GM12878 (cell line): ENCODE data around the gene C14orf93. TPM values are rescaled to one million over a fixed set of nuclear protein-coding genes. Genes with fewer than 3 reads are reported as not detected.

Source experiments
- ATAC-seq: fragments of 200-7000 bp; cut with Tn5 transposase; 3 replicates; pipeline ENCODE4 v1.9.1; 2020; ENCODE audit warnings: mild to moderate bottlenecking, moderate library complexity
- BruUV-seq: library from RNA; stranded (reverse); fragments of 400-500 nt; replicated peaks from 2 replicates; lab custom pipeline; 2021; lab: Mats Ljungman, UMichigan
- CTCF ChIA-PET: fragments of 300-600 bp; sonication (Branson Sonifier 250); formaldehyde crosslinking; extraction: SDS; loops from one replicate; lab custom pipeline; 2021; ENCODE audit warnings: inconsistent platforms; lab: Yijun Ruan, JAX
- POLR2A ChIA-PET: fragments of 350-600 bp; formaldehyde crosslinking; extraction: SDS; loops from one replicate; lab custom pipeline; 2021; ENCODE audit warnings: inconsistent platforms; lab: Charles Lee
- RAD21 ChIA-PET: fragments of 300-600 bp; sonication (Branson Sonifier 250); formaldehyde crosslinking; loops from one replicate; lab custom pipeline; 2023; ENCODE audit warnings: antibody characterized with exemption; ENCODE audit not compliant: unreplicated experiment; lab: Charles Lee
- SMC1A ChIA-PET: fragments of 300-600 bp; sonication (Branson Sonifier 250); formaldehyde crosslinking; loops from one replicate; lab custom pipeline; 2023; ENCODE audit not compliant: unreplicated experiment, uncharacterized antibody; lab: Charles Lee
- DNase-seq: peaks from one replicate; pipeline ENCODE4 v3.0.0-alpha.2; 2011; ENCODE audit warnings: low read depth, low spot score
- FAIRE-seq: peaks from 3 replicates; lab custom pipeline; 2011; peaks lifted over from hg19 to GRCh38; lab: Jason Lieb, UNC
- H2AFZ ChIP-seq: 2 replicates; pipeline ENCODE4 v1.6.0; 2011; ENCODE audit warnings: low read depth, low read length, control low read depth; ENCODE audit not compliant: control insufficient read depth
- H3K27ac ChIP-seq: 2 replicates; pipeline ENCODE4 v1.5.1; 2011; ENCODE audit warnings: control low read depth; ENCODE audit not compliant: control insufficient read depth, insufficient read depth
- H3K27me3 ChIP-seq, 2 experiments: replicated peaks in 1 of 2; 2 replicates each; pipeline versions ENCODE4 v1.6.0 to v1.6.1; 2011; ENCODE audit warnings: low read length in 1 of 2; ENCODE audit not compliant: control insufficient read depth in 2 of 2, insufficient read depth in 2 of 2
- H3K36me3 ChIP-seq, 2 experiments: 2 replicates each; pipeline ENCODE4 v1.5.1; 2011; ENCODE audit warnings: low read length in 1 of 2; ENCODE audit not compliant: control insufficient read depth in 2 of 2, insufficient read depth in 2 of 2
- H3K4me1 ChIP-seq: 2 replicates; pipeline ENCODE4 v1.6.1; 2011; ENCODE audit warnings: mild to moderate bottlenecking, low read length, moderate library complexity, mixed read lengths; ENCODE audit not compliant: control insufficient read depth, insufficient read depth
- H3K4me2 ChIP-seq: 2 replicates; pipeline ENCODE4 v1.6.0; 2011; ENCODE audit warnings: control low read depth; ENCODE audit not compliant: control insufficient read depth, insufficient read depth
- H3K4me3 ChIP-seq: fragments of 200-600 bp; sonication (generic); 2 replicates; pipeline ENCODE4 v1.5.1; 2016
- H3K79me2 ChIP-seq: 2 replicates; pipeline ENCODE4 v1.6.0; 2011; ENCODE audit warnings: low read length; ENCODE audit not compliant: control insufficient read depth, insufficient read depth
- H3K9ac ChIP-seq: 2 replicates; pipeline ENCODE4 v1.8.0; 2011; ENCODE audit warnings: low read length, control low read depth, mixed read lengths; ENCODE audit not compliant: control insufficient read depth, insufficient read depth
- H3K9me3 ChIP-seq: replicated peaks from 3 replicates; pipeline ENCODE4 v1.5.1; 2011; ENCODE audit warnings: mild to moderate bottlenecking, low read length; ENCODE audit not compliant: control insufficient read depth, insufficient read depth
- H4K20me1 ChIP-seq: 2 replicates; pipeline ENCODE4 v1.6.0; 2011; ENCODE audit not compliant: control insufficient read depth, insufficient read depth
- E2F8 ChIP-seq: fragments of 450-650 bp; IDR thresholded peaks from 2 replicates; pipeline ENCODE4 v1.6.1; 2018; ENCODE audit warnings: mild to moderate bottlenecking, low read depth, moderate library complexity; ENCODE audit not compliant: partially characterized antibody
- EGR1 ChIP-seq, 2 experiments: IDR thresholded peaks; 1 replicate in 1 of 2; 2 replicates in 1 of 2; pipeline ENCODE4 v1.6.1; 2011 to 2012; ENCODE audit warnings: low read depth in 2 of 2, low read length in 2 of 2, borderline replicate concordance in 1 of 2, mild to moderate bottlenecking in 1 of 2, moderate library complexity in 1 of 2
- ESRRA ChIP-seq: IDR thresholded peaks from 2 replicates; pipeline ENCODE4 v1.6.1; 2012; ENCODE audit warnings: mild to moderate bottlenecking, low read length, improper control_type of control experiment
- EZH2 ChIP-seq: IDR thresholded peaks from 2 replicates; pipeline ENCODE4 v1.6.1; 2012; ENCODE audit warnings: low read depth, mild to moderate bottlenecking, control low read depth, inconsistent platforms, low read length, borderline replicate concordance; ENCODE audit not compliant: control insufficient read depth
- FOXM1 ChIP-seq: IDR thresholded peaks from 2 replicates; pipeline ENCODE4 v1.6.1; 2012; ENCODE audit warnings: low read depth, mild to moderate bottlenecking, inconsistent platforms, low read length, moderate library complexity
- LARP7 ChIP-seq: fragments of 450-650 bp; IDR thresholded peaks from 2 replicates; pipeline ENCODE4 v1.6.1; 2017; ENCODE audit warnings: mild to moderate bottlenecking
- MAX ChIP-seq: IDR thresholded peaks from 2 replicates; pipeline ENCODE4 v1.6.1; 2012; ENCODE audit warnings: low read depth, low read length, improper control_type of control experiment
- MXI1 ChIP-seq: fragments of 150-350 bp; IDR thresholded peaks from 2 replicates; pipeline ENCODE4 v1.6.1; 2011; ENCODE audit warnings: low read depth, mild to moderate bottlenecking, inconsistent platforms, low read length, improper control_type of control experiment
- PAX5 ChIP-seq: IDR thresholded peaks from 2 replicates; pipeline ENCODE4 v1.6.1; 2011; ENCODE audit warnings: low read depth, low read length, borderline replicate concordance
- PML ChIP-seq: IDR thresholded peaks from 2 replicates; pipeline ENCODE4 v1.6.1; 2012; ENCODE audit warnings: low read length, inconsistent platforms
- SMARCA5 ChIP-seq: fragments of 450-650 bp; IDR thresholded peaks from 2 replicates; pipeline ENCODE4 v1.6.1; 2017; ENCODE audit warnings: mild to moderate bottlenecking
- SPI1 ChIP-seq: IDR thresholded peaks from 2 replicates; pipeline ENCODE4 v1.6.1; 2011; ENCODE audit warnings: low read depth, mild to moderate bottlenecking, low read length, moderate library complexity, borderline replicate concordance; ENCODE audit not compliant: insufficient read depth
- SREBF1 ChIP-seq: IDR thresholded peaks from 2 replicates; pipeline ENCODE4 v1.6.1; 2012; ENCODE audit warnings: mild to moderate bottlenecking, low read length
- STAT3 ChIP-seq: IDR thresholded peaks from 2 replicates; pipeline ENCODE4 v1.6.1; 2011; ENCODE audit warnings: low read depth, low read length, improper control_type of control experiment
- WGBS: methylation state at CpG from one replicate; pipeline ENCODE4 v1.1.6; 2016; ENCODE audit warnings: low lambda C conversion rate; ENCODE audit not compliant: insufficient replicate concordance, insufficient coverage; ENCODE audit errors: missing lambda C conversion rate; 5-methylcytosine and 5-hydroxymethylcytosine counted together
- in situ Hi-C: fragments of 300-500 bp; cut with MboI; formaldehyde crosslinking; loops from 9 replicates; pipeline ENCODE4 v1.14.3; 2018; ENCODE audit warnings: mixed read lengths
- intact Hi-C: fragments of 100-400 bp; cut with micrococcal nuclease; formaldehyde crosslinking; loops from one replicate; pipeline ENCODE4 v1.14.2; 2022; ENCODE audit not compliant: unreplicated experiment
- polyA plus RNA-seq, 11 experiments: library from polyadenylated mRNA; depleted of rRNA in 4 of 11; unstranded in 6 of 11; stranded (reverse) in 5 of 11; fragments of >200 nt; fragmentation: Nextera tagmentation in 4 of 11; fragmentation: Illumina TruSeq in 1 of 11; extraction: Ambion mirVana in 4 of 11; extraction: Trizol in 1 of 11; gene quantifications; 1 replicate in 1 of 11; 2 replicates in 10 of 11; pipeline versions ENCODE4 v1.2.1 to v1.2.3, GENCODE V29; 2011 to 2016; ENCODE audit warnings: inconsistent platforms in 2 of 11, missing spikeins in 2 of 11, low read depth in 1 of 11
- total RNA-seq, 4 experiments: library from RNA; depleted of rRNA in 3 of 4; stranded (reverse); fragments of >200 nt in 3 of 4; fragmentation: Illumina TruSeq in 1 of 4; extraction: Trizol in 1 of 4; gene quantifications; 2 replicates each; pipeline versions ENCODE4 v1.2.1 to v1.2.3, GENCODE V29; 2013 to 2021

Gene C14orf93
- total and polyA plus RNA-seq, 10 of the 15 experiments (the other 5 are each of a cell fraction or from before 2014, with no cell fraction given): 1.8 to 13.9 (median 10.2) TPM

GRCh38 chr14:23045419-23046357, 35.7 kb upstream of the C14orf93 start:
- no peak for FAIRE-seq
- intact Hi-C loops: no loop called here
- Histone ChIP-seq H2AFZ (no peak overlapping the region), H3K36me3 (no peaks in the 10 kb centered on the region), H3K9me3 (no peaks in the 10 kb centered on the region), H3K9ac (no peak overlapping the region), H4K20me1 (no peaks in the 10 kb centered on the region), H3K27me3 (no peaks in the 10 kb centered on the region; a peak in 2 of 4 replicates), H3K4me3 (no peak overlapping the region), H3K4me1 (no peaks in the 10 kb centered on the region), H3K27ac (no peak overlapping the region), H3K79me2 (no peaks in the 10 kb centered on the region), H3K4me2 (no peak overlapping the region)
- POLR2A ChIA-PET: no interaction called here
- no TSS peak for BruUV-seq
- RAD21 ChIA-PET: interaction anchor here (1.4 kb wide), 1 partner anchor 59 kb away, joined by 3 read pairs; no protein-coding TSS in a partner anchor
- no peak for TF ChIP-seq FOXM1
- no peak for TF ChIP-seq LARP7
- no peak for TF ChIP-seq SMARCA5
- no peak for TF ChIP-seq ESRRA
- no peak for TF ChIP-seq EZH2
- no peak for TF ChIP-seq SREBF1
- TF ChIP-seq PML: no peak
- no peak for TF ChIP-seq PAX5
- TF ChIP-seq EGR1 (IDR thresholded peaks at IDR 0.05; ENCODE audit: borderline replicate concordance in 1 of 2, low read depth in 2 of 2, low read length in 2 of 2): no peak
- TF ChIP-seq SPI1: no peak
- no peak for TF ChIP-seq STAT3
- TF ChIP-seq MXI1: no peak
- TF ChIP-seq MAX: no peak
- TF ChIP-seq E2F8: no peak
- SMC1A ChIA-PET: interaction anchor here (0.6 kb wide), 1 partner anchor 51 kb away, joined by 3 read pairs; no protein-coding TSS in a partner anchor
- in situ Hi-C loops: no loop called here
- WGBS: 48% methylated on average over 13 of the region's 13 CpGs
- no peak for DNase-seq
- ATAC-seq: no peak
- CTCF ChIA-PET: interaction anchor here (0.9 to 18.3 kb wide), 2 partner anchors 53 to 72 kb away, joined by 3 to 853 read pairs; partner anchors contain the start of gene AJUBA
